Measurements from ENCODE around the gene TASP1. TPM values are rescaled to one million over a fixed set of nuclear protein-coding genes. Genes with fewer than 3 reads are reported as not detected.
"Not testable (repeated sequence)": the region's sequence is repeated elsewhere in the genome, so short reads cannot be mapped to it uniquely, and the experiment has no call there.

TASP1 gene
- total RNA-seq, 6 experiments from 2014 or later = 2.5 to 6.1 (median 4.3) TPM

GRCh38 chr20:13493143-13493542 is 145.6 kb downstream of the TASP1 start:
- Histone ChIP-seq H3K9me3 (no peaks in the 10 kb centered on the region), H3K27me3 (no peaks in the 10 kb centered on the region), H3K36me3 (no peaks in the 10 kb centered on the region), H3K4me3 (no peak overlapping the region), H3K4me1 (peaks cover 0 to 7% (median 0%) of the 10 kb centered on the region in 4 donors), H3K27ac (no peak overlapping the region)
- intact Hi-C loops (cut with DNase I) = no loop called here
- no peak for DNase-seq
- TF ChIP-seq POLR2A (IDR thresholded peaks at IDR 0.05) (no peak), CTCF (IDR thresholded peaks at IDR 0.05) (no peak)
- WGBS (ENCODE audit: insufficient coverage, low coverage, low lambda C conversion rate, missing lambda C conversion rate) = 50% methylated on average over 2 of the region's 2 CpGs
- no peak for ATAC-seq

- Histone ChIP-seq H3K4me1 (peaks cover 0 to 7% (median 0%) of the 10 kb centered on the region in 4 donors), H3K4me3 (no peak overlapping the region), H3K27ac (no peak overlapping the region), H3K27me3 (no peaks in the 10 kb centered on the region), H3K36me3 (no peaks in the 10 kb centered on the region), H3K9me3 (no peaks in the 10 kb centered on the region)
- TF ChIP-seq CTCF (IDR thresholded peaks at IDR 0.05) (peak in 1 of 4 donors; percentile 12), POLR2A (IDR thresholded peaks at IDR 0.05) (no peak)
- no peak for DNase-seq
- WGBS (ENCODE audit: insufficient coverage, low coverage, low lambda C conversion rate, missing lambda C conversion rate) = 41% methylated on average over 3 of the region's 3 CpGs
- intact Hi-C loops (cut with DNase I) = no loop called here
- ATAC-seq = peak; percentile 50 to 93 (median 64)
Observed at GRCh38 chr20:13492001-13492481, 146.7 kb downstream of the TASP1 start.

GRCh38 chr20:13487202-13487601 is 151.5 kb downstream of the TASP1 start:
- intact Hi-C loops (cut with DNase I) = no loop called here
- Histone ChIP-seq H3K27me3 (no peaks in the 10 kb centered on the region), H3K4me3 (no peak overlapping the region), H3K9me3 (no peaks in the 10 kb centered on the region), H3K36me3 (peaks cover 0 to 4% (median 0%) of the 10 kb centered on the region in 4 donors), H3K27ac (no peak overlapping the region), H3K4me1 (peaks cover 0 to 7% (median 0%) of the 10 kb centered on the region in 4 donors)
- no peak for TF ChIP-seq POLR2A (IDR thresholded peaks at IDR 0.05)
- no peak for TF ChIP-seq CTCF (IDR thresholded peaks at IDR 0.05)
- no peak for ATAC-seq
- WGBS (ENCODE audit: insufficient coverage, low coverage, low lambda C conversion rate, missing lambda C conversion rate) = 100% methylated on average over 2 of the region's 3 CpGs
- no peak for DNase-seq

- Histone ChIP-seq H3K4me3 (no peak overlapping the region), H3K27ac (no peak overlapping the region), H3K4me1 (peaks cover 0 to 2% (median 0%) of the 10 kb centered on the region in 4 donors), H3K36me3 (peaks cover 0 to 4% (median 0%) of the 10 kb centered on the region in 4 donors), H3K27me3 (no peaks in the 10 kb centered on the region), H3K9me3 (no peaks in the 10 kb centered on the region)
- WGBS (ENCODE audit: insufficient coverage, low coverage, low lambda C conversion rate, missing lambda C conversion rate) = 72% methylated on average over 5 of the region's 5 CpGs
- TF ChIP-seq POLR2A (IDR thresholded peaks at IDR 0.05) (no peak), CTCF (IDR thresholded peaks at IDR 0.05) (no peak)
- ATAC-seq = no peak
- no peak for DNase-seq
- intact Hi-C loops (cut with DNase I) = no loop called here
Observed at GRCh38 chr20:13486694-13487093, 152.0 kb downstream of the TASP1 start.

- no peak overlapping the region for H3K4me3 ChIP-seq
- 83% methylated on average over 3 of the region's 3 CpGs for WGBS (ENCODE audit: insufficient coverage, low coverage, low lambda C conversion rate, missing lambda C conversion rate)
- ATAC-seq (no peak), DNase-seq (no peak)
- TF ChIP-seq POLR2A (IDR thresholded peaks at IDR 0.05) = no peak
- no peak for TF ChIP-seq CTCF (IDR thresholded peaks at IDR 0.05)
- no peak overlapping the region for H3K27ac ChIP-seq
- H3K4me1 ChIP-seq = no peaks in the 10 kb centered on the region
- intact Hi-C loops (cut with DNase I) = no loop called here
- no peaks in the 10 kb centered on the region for H3K27me3 ChIP-seq
- H3K36me3 ChIP-seq = peaks cover 0 to 4% (median 0%) of the 10 kb centered on the region in 4 donors
- H3K9me3 ChIP-seq = no peaks in the 10 kb centered on the region
Observed at GRCh38 chr20:13485576-13485975, 153.2 kb downstream of the TASP1 start.

- intact Hi-C loops (cut with DNase I); H3K27me3 ChIP-seq; H3K4me3 ChIP-seq; H3K9me3 ChIP-seq; ATAC-seq; H3K27ac ChIP-seq; H3K36me3 ChIP-seq; H3K4me1 ChIP-seq; DNase-seq: not testable (repeated sequence)
- 100% methylated on average over 1 of the region's 1 CpG for WGBS (ENCODE audit: insufficient coverage, low coverage, low lambda C conversion rate, missing lambda C conversion rate)
Observed at GRCh38 chr20:13485019-13485418, 153.7 kb downstream of the TASP1 start.

GRCh38 chr20:13483472-13483871 is 155.3 kb downstream of the TASP1 start:
- ATAC-seq; H3K27me3 ChIP-seq; DNase-seq; intact Hi-C loops (cut with DNase I); H3K4me3 ChIP-seq; H3K4me1 ChIP-seq; H3K27ac ChIP-seq; H3K9me3 ChIP-seq; H3K36me3 ChIP-seq: not testable (repeated sequence)
- WGBS (ENCODE audit: insufficient coverage, low coverage, low lambda C conversion rate, missing lambda C conversion rate) = 93% methylated on average over 1 of the region's 1 CpG
